ENCODE data around the gene TUBG2.

DNA sequence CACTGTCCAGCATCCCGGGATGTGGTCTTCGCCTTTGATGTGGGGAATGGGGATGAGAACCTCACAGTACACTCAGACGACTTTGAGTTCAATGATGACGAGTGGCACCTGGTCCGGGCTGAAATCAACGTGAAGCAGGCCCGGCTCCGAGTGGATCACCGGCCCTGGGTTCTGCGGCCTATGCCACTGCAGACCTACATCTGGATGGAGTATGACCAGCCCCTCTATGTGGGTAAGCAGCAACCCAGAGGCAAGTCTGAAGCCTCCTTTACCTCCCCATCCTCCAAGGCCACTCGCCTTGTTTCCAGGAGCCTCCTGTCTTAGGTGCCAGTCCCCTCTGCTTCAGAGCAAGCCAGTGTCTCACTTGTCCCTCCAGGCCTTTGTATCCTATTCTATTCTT, 33.4 kb downstream of the TUBG2 start:
- TF ChIP-seq POLR2A (IDR thresholded peaks at IDR 0.05), result no peak
- TF ChIP-seq, protein P1, sequence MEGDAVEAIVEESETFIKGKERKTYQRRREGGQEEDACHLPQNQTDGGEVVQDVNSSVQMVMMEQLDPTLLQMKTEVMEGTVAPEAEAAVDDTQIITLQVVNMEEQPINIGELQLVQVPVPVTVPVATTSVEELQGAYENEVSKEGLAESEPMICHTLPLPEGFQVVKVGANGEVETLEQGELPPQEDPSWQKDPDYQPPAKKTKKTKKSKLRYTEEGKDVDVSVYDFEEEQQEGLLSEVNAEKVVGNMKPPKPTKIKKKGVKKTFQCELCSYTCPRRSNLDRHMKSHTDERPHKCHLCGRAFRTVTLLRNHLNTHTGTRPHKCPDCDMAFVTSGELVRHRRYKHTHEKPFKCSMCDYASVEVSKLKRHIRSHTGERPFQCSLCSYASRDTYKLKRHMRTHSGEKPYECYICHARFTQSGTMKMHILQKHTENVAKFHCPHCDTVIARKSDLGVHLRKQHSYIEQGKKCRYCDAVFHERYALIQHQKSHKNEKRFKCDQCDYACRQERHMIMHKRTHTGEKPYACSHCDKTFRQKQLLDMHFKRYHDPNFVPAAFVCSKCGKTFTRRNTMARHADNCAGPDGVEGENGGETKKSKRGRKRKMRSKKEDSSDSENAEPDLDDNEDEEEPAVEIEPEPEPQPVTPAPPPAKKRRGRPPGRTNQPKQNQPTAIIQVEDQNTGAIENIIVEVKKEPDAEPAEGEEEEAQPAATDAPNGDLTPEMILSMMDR (IDR thresholded peaks at IDR 0.05), result no peak
